HG02981 (cell line): ENCODE data around the gene RIOX2.
A peak's percentile ranks its signal among the peaks of the same experiment; 100 is the strongest.
"Not testable (repeated sequence)": the region's sequence is repeated elsewhere in the genome, so short reads cannot be mapped to it uniquely, and the experiment has no call there.

ENCODE experiments used
- ATAC-seq: cut with Tn5 transposase; IDR thresholded peaks from one replicate; pipeline ENCODE4 v1.9.1; 2021; ENCODE audit warnings: mild to moderate bottlenecking, moderate library complexity; ENCODE audit not compliant: unreplicated experiment

Gene RIOX2

DNA sequence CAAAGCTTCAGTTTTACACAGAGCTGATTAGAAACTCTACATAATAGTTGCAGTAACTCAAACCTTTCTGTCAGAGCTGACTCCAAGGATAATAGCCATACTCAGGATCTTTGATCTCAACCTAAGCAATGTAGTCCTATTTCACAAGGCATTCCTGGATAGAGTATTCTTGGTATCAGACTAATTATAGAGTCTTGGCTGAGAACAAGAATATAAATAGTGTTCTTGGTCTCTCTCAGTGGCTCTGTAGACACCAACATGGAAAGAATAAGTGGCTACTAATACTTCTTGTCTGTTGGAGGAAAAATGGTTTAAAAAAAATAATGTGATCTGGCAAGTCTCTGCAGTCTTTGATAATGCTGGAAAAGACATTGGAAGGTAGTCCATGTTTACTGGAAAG is 55.7 kb downstream of the RIOX2 start:
- ATAC-seq = no peak

DNA sequence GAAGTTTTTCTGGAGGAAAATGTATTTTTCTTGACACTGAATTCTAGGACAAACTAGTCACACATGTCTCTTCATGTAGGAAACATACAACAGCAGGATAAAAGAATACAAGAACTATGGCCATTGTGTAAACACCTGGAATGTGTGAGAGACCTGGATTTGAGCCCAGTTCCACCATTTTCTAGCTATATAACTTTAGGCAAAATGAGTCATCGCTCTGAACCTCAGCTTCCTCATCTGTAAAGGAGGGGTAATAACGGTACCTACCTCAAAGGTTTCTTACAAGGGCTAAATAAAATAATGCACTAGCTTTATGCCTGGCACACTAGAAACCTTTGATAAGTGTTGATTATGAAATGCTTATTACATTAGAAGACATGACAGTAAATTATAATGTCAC is 57.8 kb downstream of the RIOX2 start:
- no peak for ATAC-seq

DNA sequence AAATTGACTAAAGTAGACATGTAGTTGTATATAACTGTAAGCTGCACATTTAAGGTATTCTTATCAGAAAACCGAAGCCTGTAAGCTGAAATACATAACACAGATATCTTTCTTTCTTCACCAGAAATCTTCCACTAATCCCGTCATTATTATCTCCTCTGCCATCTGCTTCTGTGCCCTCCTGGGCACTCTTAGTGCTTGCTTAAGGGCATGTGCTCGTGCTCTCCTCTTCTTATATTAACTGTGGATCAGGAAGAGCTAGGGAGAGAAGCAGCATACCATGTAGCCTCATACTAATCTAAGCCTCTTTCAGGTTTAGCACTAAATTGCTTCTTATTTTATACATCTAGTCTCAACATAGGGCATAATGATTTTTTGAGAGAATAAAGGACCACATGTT is 60.8 kb downstream of the RIOX2 start:
- no peak for ATAC-seq

DNA sequence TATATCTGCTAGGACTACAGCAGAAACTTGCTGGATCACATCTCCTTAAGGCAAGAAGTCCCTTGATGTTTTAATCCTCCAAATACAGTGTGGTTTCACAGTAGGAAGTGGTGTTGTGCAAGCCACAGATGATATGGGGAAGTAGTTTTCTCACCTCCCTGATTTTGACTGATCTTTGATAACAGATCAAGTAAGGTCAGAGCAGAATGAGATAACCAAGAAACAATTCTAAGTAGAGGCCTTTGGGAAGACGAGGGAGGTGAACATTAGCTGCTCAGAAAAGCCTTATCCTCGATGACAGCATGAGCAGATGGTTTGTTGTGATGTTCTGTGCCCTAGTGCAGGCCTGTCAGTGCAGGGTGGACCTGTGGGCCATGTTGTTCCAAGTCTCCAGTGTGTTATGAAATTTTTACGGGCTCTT is 61.3 kb downstream of the RIOX2 start:
- no peak for ATAC-seq

DNA sequence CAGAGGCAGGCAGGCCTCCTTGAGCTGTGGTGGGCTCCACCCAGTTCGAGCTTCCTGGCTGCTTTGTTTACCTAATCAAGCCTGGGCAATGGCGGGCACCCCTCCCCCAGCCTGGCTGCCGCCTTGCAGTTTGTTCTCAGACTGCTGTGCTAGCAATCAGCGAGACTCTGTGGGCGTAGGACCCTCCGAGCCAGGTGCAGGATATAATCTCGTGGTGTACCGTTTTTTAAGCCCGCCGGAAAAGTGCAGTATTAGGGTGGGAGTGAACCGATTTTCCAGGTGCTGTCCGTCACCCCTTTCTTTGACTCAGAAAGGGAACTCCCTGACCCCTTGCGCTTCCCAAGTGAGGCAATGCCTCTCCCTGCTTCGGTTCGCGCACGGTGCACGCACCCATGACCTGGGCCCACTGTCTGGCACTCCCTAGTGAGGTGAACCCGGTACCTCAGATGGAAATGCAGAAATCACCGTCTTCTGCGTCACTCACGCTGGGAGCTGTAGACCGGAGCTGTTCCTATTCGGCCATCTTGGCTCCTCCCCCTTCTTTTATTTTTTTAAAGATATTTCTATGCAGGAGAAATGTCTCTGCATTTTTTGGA is 61.9 kb downstream of the RIOX2 start:
- ATAC-seq = not testable (repeated sequence)

DNA sequence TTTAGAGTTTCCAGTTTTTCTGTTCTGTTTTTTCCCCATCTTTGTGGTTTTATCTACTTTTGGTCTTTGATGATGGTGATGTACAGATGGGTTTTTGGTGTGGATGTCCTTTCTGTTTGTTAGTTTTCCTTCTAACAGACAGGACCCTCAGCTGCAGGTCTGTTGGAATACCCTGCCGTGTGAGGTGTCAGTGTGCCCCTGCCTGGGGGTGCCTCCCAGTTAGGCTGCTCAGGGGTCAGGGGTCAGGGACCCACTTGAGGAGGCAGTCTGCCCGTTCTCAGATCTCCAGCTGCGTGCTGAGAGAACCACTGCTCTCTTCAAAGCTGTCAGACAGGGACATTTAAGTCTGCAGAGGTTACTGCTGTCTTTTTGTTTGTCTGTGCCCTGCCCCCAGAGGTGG is 62.4 kb downstream of the RIOX2 start:
- ATAC-seq = not testable (repeated sequence)

DNA sequence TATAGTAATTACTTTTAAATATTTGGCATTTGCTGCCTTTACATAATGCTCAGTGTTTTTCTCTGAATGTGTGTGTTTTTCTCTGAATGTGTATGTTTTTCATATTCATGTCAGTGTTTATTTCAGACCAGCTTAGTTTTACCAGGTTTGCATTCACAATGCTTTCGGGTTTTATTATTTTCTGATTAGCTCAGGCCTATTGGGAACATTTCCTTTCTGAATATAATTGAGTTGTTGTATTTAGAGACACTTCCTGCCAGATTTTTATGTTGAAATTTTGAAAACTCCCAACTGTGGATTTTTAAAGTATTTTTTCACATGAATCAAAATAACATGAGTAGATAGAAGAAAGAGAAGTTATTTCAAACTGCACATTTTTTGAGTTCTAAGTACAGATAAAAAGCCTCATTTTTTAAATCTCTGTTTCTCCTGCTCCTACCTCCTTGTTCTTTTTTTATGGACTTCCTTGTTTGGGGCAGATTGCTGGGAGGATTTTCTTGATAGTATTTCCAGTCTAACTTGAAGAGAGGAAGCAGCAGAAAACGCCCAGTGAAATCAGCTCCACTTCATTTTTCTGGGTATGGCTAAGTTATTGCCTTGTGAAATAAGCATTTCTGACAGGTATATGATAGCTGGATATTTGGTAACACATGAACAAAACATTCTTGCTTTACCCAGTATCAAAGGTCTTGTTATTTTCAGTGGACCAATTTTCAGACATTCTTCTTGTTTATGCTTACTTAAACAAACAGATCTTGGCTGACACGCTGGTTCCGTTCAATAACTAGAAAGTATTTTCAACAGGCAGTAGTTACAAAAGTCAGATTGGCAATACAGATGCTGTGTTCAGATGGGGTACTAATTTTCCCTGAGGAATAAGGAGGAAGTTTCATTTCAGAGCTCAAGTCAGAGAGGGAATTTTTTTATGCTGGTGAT is 70.7 kb downstream of the RIOX2 start:
- no peak for ATAC-seq

DNA sequence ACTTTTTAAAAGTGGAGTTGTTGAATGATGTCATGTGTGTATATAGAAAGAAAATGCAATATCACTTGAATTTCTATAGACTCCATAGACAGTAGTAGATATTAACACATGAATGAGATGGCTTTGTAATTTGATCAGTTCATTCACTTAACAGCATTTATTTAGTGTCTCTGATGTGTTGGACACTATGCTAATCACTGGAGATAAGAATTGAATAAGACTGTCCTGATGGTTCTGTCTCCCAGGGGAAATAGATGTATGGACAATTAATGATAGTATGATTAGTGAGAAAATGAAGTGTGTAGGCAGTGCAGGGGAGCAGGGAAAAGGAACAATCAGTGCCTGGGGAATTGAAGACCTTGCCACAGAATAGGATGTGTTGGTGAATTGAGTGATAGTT is 72.9 kb downstream of the RIOX2 start:
- ATAC-seq = no peak

DNA sequence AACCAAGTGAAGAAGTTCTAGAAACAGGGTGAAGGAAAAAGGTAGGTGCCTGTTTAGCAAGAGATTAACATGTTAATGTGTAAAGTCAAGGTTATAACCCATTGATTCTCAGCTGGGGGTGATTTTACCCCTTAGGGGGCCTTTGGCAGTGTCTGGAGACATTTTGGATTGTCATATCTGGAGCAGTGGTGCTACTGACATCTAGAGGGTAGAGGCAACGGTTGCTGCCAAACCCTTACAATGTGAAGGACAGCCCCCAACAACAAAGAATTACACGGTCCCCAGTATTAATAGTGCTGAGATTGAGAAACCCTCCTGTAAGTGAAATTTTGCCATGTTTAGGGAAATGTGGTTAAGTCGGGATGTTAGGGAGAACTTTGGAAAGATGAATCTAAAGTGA is 75.7 kb downstream of the RIOX2 start:
- no peak for ATAC-seq

DNA sequence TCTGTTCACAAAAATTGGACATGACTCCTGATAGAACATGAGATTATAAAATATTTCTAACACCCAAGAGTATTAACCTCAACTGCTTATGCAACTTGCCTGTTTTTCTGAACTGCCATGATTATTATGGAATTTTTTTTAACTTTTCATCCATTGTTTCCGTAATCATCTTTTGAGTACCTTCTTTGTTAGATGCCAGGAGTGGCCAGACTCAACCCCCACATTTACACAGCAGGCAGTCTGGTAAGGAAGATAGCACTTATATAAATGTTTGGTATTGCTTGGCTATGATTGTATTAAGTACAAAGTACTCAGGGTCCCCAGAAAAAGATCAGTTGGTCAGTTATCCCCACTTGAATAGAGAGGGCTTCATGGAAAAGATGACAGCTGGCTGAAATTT is 76.1 kb downstream of the RIOX2 start:
- ATAC-seq = no peak

DNA sequence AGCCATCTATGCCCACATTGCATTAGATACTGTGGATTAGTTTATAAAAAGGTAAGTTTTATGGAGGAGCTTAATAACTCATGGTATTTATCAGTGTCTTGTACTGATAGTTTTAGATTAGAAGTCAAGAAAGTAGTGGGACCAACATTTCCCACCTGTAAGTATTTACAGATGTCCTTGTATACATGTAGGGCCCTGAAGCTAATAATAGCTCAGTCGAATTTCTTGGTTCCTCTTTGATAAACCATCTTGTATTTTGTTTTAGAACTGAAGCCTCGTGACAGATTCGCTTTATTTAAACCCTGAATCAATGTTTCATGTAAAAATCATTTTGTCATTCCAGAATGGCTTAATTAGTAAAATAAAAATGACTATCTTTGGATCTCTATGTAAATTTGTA is 77.0 kb downstream of the RIOX2 start:
- ATAC-seq = peak; percentile 51

DNA sequence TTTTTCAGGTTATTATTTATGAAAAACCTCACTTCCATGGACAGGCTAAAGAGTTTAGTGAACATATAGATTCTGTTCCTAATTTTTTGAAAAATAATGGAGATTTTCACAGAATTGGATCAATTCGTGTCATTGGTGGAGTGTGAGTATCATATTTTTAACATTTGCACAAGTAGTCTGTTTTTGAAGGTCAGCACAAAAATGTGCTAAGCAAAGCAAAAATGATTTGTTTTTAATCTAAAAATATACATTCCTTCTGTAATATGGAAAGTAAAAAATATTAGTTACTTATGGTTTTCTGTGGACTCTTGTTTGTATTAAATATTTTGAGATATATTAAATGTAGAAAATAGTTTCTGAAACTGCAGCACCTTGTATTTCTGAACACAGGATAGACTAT is 79.4 kb downstream of the RIOX2 start:
- no peak for ATAC-seq
